ENCODE measurements around the gene ADAMTS18.

DNA sequence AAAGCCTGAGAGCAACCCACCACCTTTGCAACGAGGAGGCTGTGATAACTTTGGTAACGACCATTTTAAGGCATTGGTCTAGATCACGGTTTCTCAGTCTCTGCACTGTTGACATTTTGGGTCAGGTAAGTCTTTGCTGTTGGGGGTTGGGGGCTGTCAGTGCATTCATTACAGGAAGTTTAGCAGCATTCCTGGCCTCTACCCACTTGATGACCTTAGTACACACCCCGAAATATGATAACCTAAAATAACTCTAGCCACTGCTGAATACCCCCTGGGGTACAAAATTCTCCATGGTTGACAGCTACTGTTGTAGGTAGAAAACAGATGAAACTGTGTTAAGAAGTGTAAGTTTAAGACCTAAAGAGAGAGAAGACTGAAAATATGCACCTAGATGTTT is 36.3 kb downstream of the ADAMTS18 start:
- TF ChIP-seq CTCF (IDR thresholded peaks at IDR 0.05) = no peak
- TF ChIP-seq EP300 (IDR thresholded peaks at IDR 0.05) = no peak
- TF ChIP-seq POLR2AphosphoS5 (IDR thresholded peaks at IDR 0.05) = no peak
- TF ChIP-seq POLR2A (IDR thresholded peaks at IDR 0.05) = no peak
